GM10248 (cell line): ENCODE data around the gene FAM32A.

Experiments used
- CTCF ChIA-PET: fragments of 300-600 bp; sonication (Branson Sonifier 250); formaldehyde crosslinking; extraction: SDS; loops from one replicate; lab custom pipeline; 2021; ENCODE audit warnings: antibody characterized with exemption; lab: Yijun Ruan, JAX
- POLR2A ChIA-PET: fragments of 350-650 bp; sonication (Branson Sonifier 250); formaldehyde crosslinking; extraction: SDS; loops from one replicate; lab custom pipeline; 2020; ENCODE audit warnings: antibody characterized with exemption; lab: Yijun Ruan, JAX
- DNase-seq: peaks from one replicate; pipeline ENCODE4 v3.0.0; 2012; ENCODE audit errors: extremely low spot score
- TF ChIP-seq, protein P1 (sequence below): IDR thresholded peaks from 2 replicates; pipeline ENCODE4 v1.5.1; 2012; ENCODE audit warnings: mild to moderate bottlenecking, low read depth; ENCODE audit errors: extremely low read depth, missing control alignments, control extremely low read depth

The FAM32A gene

DNA sequence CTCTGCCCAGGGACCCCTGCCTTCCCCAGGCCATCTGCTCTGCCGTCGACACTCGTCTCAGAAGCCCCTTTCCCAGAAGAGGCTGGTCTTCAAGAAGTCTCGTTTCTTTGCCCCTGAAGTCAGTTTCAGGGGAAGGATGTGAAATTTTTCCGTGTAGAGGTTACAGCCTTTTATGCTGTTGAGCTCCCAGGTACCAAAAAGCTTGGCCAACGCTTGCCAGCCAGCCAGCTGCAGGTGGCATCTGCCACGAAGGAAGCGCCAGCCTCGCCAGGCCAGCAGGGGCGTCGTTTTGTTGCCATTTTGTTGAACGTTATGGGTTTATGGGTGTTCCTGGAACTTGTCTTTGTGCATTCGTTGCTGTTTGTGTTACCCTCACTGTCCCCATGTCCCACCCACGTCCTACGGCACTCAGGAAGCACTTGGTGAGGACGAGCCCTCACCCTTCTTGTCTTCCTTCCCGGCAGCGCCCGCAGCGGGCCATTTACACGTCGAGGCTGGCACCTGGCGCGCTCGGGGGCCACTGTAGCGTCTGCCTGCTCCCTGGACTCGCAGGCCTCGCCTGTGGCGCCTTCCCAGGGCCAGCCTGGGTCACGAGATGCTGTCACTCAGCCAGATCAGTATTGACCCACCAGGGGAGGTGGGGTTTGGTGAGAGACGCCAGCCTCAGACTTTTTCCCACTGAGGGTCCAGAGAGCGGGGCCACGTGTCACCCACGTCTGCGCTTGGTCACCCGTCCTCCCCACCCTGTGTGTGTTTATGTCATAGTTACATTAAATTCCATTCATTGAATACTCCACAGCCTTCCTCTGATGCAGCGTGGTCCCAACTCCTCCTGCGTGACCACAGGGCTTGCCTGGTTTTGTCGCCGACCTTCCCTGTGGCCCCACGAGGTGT is 49.6 kb downstream of the FAM32A start:
- ChIA-PET POLR2A (no interaction called here), CTCF (interaction anchor here (1.7 kb wide), 1 partner anchor 12 kb away, joined by 6 read pairs; no protein-coding TSS in a partner anchor)
- TF ChIP-seq, protein P1, sequence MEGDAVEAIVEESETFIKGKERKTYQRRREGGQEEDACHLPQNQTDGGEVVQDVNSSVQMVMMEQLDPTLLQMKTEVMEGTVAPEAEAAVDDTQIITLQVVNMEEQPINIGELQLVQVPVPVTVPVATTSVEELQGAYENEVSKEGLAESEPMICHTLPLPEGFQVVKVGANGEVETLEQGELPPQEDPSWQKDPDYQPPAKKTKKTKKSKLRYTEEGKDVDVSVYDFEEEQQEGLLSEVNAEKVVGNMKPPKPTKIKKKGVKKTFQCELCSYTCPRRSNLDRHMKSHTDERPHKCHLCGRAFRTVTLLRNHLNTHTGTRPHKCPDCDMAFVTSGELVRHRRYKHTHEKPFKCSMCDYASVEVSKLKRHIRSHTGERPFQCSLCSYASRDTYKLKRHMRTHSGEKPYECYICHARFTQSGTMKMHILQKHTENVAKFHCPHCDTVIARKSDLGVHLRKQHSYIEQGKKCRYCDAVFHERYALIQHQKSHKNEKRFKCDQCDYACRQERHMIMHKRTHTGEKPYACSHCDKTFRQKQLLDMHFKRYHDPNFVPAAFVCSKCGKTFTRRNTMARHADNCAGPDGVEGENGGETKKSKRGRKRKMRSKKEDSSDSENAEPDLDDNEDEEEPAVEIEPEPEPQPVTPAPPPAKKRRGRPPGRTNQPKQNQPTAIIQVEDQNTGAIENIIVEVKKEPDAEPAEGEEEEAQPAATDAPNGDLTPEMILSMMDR, result no peak
- no peak for DNase-seq

DNA sequence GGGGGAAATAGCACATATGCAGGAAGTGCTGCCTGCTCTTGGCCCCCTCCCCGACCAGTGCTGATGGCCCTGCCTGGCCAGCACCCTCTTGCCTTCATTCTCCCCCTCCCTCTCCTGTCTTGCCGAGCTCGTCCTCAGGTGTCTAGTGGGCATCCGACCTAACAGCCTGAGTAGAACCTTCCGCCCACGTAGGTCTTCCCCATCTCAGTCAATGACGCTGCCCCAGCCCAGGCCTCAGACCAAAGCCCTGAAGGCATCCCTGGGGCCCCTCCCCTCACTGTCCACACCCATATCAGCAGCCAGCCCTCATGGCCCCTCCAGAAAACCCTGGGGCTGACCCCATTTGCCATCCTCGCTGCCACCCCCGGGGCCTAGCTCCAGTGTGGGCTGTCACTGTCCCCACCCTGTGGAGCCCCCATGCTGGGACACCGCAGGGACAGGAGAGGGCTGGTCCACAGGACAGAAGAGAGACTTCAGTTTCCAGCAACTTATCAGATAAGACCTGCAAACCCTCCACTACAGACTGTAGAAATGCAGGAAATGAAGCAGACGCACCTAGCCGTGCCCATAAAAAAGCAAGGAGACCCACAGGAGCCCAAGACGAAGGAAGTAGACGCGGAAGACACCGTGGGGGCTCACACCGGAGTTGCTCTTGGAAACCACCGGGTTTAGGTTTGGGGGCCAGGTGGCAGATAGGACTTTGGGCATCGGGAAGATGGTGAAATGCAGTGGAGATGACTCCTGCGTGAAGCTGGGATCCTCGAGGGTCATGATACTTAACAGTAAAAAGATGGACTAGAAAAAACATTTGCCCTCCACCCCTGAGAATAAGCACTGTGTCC is 50.8 kb downstream of the FAM32A start:
- DNase-seq, result no peak
- POLR2A ChIA-PET, result no interaction called here
- CTCF ChIA-PET, result interaction anchor here (1.0 kb wide), 1 partner anchor 25 kb away, joined by 3 read pairs; no protein-coding TSS in a partner anchor
- TF ChIP-seq, protein P1, result no peak
